ENCODE measurements around the gene CHMP4A. TPM values are rescaled to one million over a fixed set of nuclear protein-coding genes. Genes with fewer than 3 reads are reported as not detected.

The CHMP4A gene
- total and polyA plus RNA-seq, 9 of the 15 experiments (the other 6 are each of a cell fraction or from before 2014, with no cell fraction given), result 28.8 to 104 (median 52.7) TPM

DNA sequence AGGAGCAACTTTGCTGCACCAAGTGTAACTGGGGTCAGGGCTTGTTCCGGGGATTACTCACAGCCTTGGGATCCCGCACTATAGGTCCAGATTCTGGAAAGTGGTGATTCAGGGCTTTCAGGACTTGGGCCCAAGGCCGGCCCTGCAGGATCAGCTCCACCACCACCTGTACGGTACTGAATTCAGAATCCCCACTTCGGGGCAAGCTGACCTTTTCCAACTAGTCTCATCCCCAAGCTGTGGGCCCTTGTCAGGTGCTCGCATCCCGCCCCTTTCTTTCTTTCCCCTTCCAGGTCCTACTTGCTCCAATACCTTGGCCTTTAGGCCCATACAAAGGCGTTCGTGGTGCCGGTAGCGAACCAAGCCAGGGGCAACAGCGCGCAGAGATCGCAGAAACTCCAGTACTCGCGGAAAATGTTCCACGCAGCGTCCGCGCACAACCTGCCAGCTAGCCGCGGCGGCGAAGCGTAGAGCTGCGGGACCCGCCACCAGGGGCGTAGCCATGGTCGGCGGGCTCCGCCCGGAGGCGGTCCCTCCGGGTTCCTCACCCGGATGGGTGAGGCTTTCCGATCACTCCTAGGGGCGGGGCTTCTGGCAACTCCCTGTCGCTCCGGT, 28.6 kb upstream of the CHMP4A start (continued):
- TF ChIP-seq, protein P1, sequence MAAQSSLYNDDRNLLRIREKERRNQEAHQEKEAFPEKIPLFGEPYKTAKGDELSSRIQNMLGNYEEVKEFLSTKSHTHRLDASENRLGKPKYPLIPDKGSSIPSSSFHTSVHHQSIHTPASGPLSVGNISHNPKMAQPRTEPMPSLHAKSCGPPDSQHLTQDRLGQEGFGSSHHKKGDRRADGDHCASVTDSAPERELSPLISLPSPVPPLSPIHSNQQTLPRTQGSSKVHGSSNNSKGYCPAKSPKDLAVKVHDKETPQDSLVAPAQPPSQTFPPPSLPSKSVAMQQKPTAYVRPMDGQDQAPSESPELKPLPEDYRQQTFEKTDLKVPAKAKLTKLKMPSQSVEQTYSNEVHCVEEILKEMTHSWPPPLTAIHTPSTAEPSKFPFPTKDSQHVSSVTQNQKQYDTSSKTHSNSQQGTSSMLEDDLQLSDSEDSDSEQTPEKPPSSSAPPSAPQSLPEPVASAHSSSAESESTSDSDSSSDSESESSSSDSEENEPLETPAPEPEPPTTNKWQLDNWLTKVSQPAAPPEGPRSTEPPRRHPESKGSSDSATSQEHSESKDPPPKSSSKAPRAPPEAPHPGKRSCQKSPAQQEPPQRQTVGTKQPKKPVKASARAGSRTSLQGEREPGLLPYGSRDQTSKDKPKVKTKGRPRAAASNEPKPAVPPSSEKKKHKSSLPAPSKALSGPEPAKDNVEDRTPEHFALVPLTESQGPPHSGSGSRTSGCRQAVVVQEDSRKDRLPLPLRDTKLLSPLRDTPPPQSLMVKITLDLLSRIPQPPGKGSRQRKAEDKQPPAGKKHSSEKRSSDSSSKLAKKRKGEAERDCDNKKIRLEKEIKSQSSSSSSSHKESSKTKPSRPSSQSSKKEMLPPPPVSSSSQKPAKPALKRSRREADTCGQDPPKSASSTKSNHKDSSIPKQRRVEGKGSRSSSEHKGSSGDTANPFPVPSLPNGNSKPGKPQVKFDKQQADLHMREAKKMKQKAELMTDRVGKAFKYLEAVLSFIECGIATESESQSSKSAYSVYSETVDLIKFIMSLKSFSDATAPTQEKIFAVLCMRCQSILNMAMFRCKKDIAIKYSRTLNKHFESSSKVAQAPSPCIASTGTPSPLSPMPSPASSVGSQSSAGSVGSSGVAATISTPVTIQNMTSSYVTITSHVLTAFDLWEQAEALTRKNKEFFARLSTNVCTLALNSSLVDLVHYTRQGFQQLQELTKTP (IDR thresholded peaks at IDR 0.05; ENCODE audit: low read depth in 1 of 2, partially characterized antibody in 2 of 2), result peak in 1 of 2 experiments; percentile 91
- TF ChIP-seq TCF7L2 (IDR thresholded peaks at IDR 0.05; ENCODE audit: low read depth, low read length) (no peak), L3MBTL2 (IDR thresholded peaks at IDR 0.05) (no peak), DPF2 (IDR thresholded peaks at IDR 0.05) (no peak), CBFA2T3 (IDR thresholded peaks at IDR 0.05) (no peak), ZNF24 (IDR thresholded peaks at IDR 0.05) (no peak), LEF1 (IDR thresholded peaks at IDR 0.05) (no peak), ETV1 (tag; conservative IDR thresholded peaks at IDR 0.05; ENCODE audit: low read depth) (no peak), CREM (IDR thresholded peaks at IDR 0.05; ENCODE audit: low read depth) (no peak), TFAM (CRISPR knock-in tag; conservative IDR thresholded peaks at IDR 0.05) (no peak), HDAC3 (IDR thresholded peaks at IDR 0.05; ENCODE audit: borderline replicate concordance, partially characterized antibody) (no peak), ZNF644 (tag; IDR thresholded peaks at IDR 0.05; ENCODE audit: low read depth) (no peak), ZNF174 (CRISPR knock-in tag; IDR thresholded peaks at IDR 0.05) (no peak), ZNF217 (CRISPR knock-in tag; IDR thresholded peaks at IDR 0.05) (no peak), ZNF589 (CRISPR knock-in tag; IDR thresholded peaks at IDR 0.05; ENCODE audit: low read depth) (0 out of 2 replicates have a peak, but pooled peaks have one; percentile 5), ELF2 (CRISPR knock-in tag; IDR thresholded peaks at IDR 0.05) (no peak)
- TF ChIP-seq, protein P2, sequence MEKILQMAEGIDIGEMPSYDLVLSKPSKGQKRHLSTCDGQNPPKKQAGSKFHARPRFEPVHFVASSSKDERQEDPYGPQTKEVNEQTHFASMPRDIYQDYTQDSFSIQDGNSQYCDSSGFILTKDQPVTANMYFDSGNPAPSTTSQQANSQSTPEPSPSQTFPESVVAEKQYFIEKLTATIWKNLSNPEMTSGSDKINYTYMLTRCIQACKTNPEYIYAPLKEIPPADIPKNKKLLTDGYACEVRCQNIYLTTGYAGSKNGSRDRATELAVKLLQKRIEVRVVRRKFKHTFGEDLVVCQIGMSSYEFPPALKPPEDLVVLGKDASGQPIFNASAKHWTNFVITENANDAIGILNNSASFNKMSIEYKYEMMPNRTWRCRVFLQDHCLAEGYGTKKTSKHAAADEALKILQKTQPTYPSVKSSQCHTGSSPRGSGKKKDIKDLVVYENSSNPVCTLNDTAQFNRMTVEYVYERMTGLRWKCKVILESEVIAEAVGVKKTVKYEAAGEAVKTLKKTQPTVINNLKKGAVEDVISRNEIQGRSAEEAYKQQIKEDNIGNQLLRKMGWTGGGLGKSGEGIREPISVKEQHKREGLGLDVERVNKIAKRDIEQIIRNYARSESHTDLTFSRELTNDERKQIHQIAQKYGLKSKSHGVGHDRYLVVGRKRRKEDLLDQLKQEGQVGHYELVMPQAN (IDR thresholded peaks at IDR 0.05; ENCODE audit: borderline replicate concordance), result no peak
- TF ChIP-seq, protein P3, sequence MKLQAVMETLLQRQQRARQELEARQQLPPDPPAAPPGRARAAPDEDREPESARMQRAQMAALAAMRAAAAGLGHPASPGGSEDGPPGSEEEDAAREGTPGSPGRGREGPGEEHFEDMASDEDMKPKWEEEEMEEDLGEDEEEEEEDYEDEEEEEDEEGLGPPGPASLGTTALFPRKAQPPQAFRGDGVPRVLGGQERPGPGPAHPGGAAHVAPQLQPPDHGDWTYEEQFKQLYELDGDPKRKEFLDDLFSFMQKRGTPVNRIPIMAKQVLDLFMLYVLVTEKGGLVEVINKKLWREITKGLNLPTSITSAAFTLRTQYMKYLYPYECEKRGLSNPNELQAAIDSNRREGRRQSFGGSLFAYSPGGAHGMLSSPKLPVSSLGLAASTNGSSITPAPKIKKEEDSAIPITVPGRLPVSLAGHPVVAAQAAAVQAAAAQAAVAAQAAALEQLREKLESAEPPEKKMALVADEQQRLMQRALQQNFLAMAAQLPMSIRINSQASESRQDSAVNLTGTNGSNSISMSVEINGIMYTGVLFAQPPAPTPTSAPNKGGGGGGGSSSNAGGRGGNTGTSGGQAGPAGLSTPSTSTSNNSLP (IDR thresholded peaks at IDR 0.05; ENCODE audit: borderline replicate concordance, low read depth, low read length), result no peak
- TF ChIP-seq, protein P4, sequence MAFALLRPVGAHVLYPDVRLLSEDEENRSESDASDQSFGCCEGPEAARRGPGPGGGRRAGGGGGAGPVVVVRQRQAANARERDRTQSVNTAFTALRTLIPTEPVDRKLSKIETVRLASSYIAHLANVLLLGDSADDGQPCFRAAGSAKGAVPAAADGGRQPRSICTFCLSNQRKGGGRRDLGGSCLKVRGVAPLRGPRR (CRISPR knock-in tag; IDR thresholded peaks at IDR 0.05), result no peak

Data from K562 (cell line).